ENCODE data around the gene AUNIP.

The AUNIP gene

GRCh38 chr1:25871704-25872494 is 12.6 kb upstream of the AUNIP start:
- H3K9ac ChIP-seq (ENCODE audit: low read length), result no peak overlapping the region

GRCh38 chr1:25871086-25871703 is 11.9 kb upstream of the AUNIP start:
- Histone ChIP-seq H3K36me3 (replicated peaks; ENCODE audit: insufficient read depth, low read length) (no peaks in the 10 kb centered on the region), H3K9me3 (replicated peaks; ENCODE audit: insufficient read depth, low read length) (no peaks in the 10 kb centered on the region), H3K27me3 (replicated peaks; ENCODE audit: insufficient read depth, low read length) (peaks cover 4% of the 10 kb centered on the region; the same call in 1 of the 2 replicates), H3F3A (ENCODE audit: insufficient read depth, low read length) (no peaks in the 10 kb centered on the region), H3K4me1 (ENCODE audit: low read length) (peaks cover 6% of the 10 kb centered on the region; the same call in 1 of the 2 replicates), H3K79me2 (ENCODE audit: low read length) (no peaks in the 10 kb centered on the region), H3K4me2 (ENCODE audit: low read depth, low read length) (no peak overlapping the region), H2AFZ (ENCODE audit: low read length) (no peak overlapping the region), H4K20me1 (ENCODE audit: insufficient read depth, low read length) (no peaks in the 10 kb centered on the region), H3K9ac (ENCODE audit: low read length) (no peak overlapping the region), H3K4me3 (ENCODE audit: low read length) (no peak overlapping the region), H3K9me2 (replicated peaks; ENCODE audit: insufficient read depth, low read length) (no peaks in the 10 kb centered on the region), H3K27ac (ENCODE audit: low read length) (no peak overlapping the region)
- no peak for DNase-seq
- TF ChIP-seq CTCF (IDR thresholded peaks at IDR 0.05; ENCODE audit: low read length) (no peak), EZH2phosphoT487 (IDR thresholded peaks at IDR 0.05; ENCODE audit: low read length) (no peak), EZH2 (optimal IDR thresholded peaks at IDR 0.05; ENCODE audit: low read depth, low read length) (no peak)

More at GRCh38 chr1:25871704-25872494, 12.6 kb upstream of the AUNIP start:
- Histone ChIP-seq H3K4me2 (ENCODE audit: low read depth, low read length) (no peak overlapping the region), H3K4me3 (ENCODE audit: low read length) (no peak overlapping the region), H3F3A (ENCODE audit: insufficient read depth, low read length) (no peaks in the 10 kb centered on the region), H2AFZ (ENCODE audit: low read length) (no peak overlapping the region), H3K36me3 (replicated peaks; ENCODE audit: insufficient read depth, low read length) (no peaks in the 10 kb centered on the region), H3K27ac (ENCODE audit: low read length) (no peak overlapping the region), H4K20me1 (ENCODE audit: insufficient read depth, low read length) (no peaks in the 10 kb centered on the region), H3K9me3 (replicated peaks; ENCODE audit: insufficient read depth, low read length) (no peaks in the 10 kb centered on the region), H3K79me2 (ENCODE audit: low read length) (no peaks in the 10 kb centered on the region), H3K4me1 (ENCODE audit: low read length) (peaks cover 6% of the 10 kb centered on the region; the same call in 1 of the 2 replicates), H3K27me3 (replicated peaks; ENCODE audit: insufficient read depth, low read length) (peaks cover 9% of the 10 kb centered on the region; the same call in 1 of the 2 replicates), H3K9me2 (replicated peaks; ENCODE audit: insufficient read depth, low read length) (no peaks in the 10 kb centered on the region)
- TF ChIP-seq EZH2 (optimal IDR thresholded peaks at IDR 0.05; ENCODE audit: low read depth, low read length) (no peak), EZH2phosphoT487 (IDR thresholded peaks at IDR 0.05; ENCODE audit: low read length) (no peak), CTCF (IDR thresholded peaks at IDR 0.05; ENCODE audit: low read length) (no peak)
- DNase-seq, result no peak

- Histone ChIP-seq H3K4me2 (ENCODE audit: low read depth, low read length) (no peak overlapping the region), H4K20me1 (ENCODE audit: insufficient read depth, low read length) (no peaks in the 10 kb centered on the region), H3K9ac (ENCODE audit: low read length) (no peak overlapping the region), H3K36me3 (replicated peaks; ENCODE audit: insufficient read depth, low read length) (no peaks in the 10 kb centered on the region), H3K9me2 (replicated peaks; ENCODE audit: insufficient read depth, low read length) (no peaks in the 10 kb centered on the region), H3K4me3 (ENCODE audit: low read length) (no peak overlapping the region), H2AFZ (ENCODE audit: low read length) (no peak overlapping the region), H3K27ac (ENCODE audit: low read length) (no peak overlapping the region), H3K79me2 (ENCODE audit: low read length) (no peaks in the 10 kb centered on the region), H3K9me3 (replicated peaks; ENCODE audit: insufficient read depth, low read length) (no peaks in the 10 kb centered on the region), H3F3A (ENCODE audit: insufficient read depth, low read length) (no peaks in the 10 kb centered on the region), H3K4me1 (ENCODE audit: low read length) (peaks cover 6% of the 10 kb centered on the region; the same call in 1 of the 2 replicates), H3K27me3 (replicated peaks; ENCODE audit: insufficient read depth, low read length) (no peaks in the 10 kb centered on the region)
- DNase-seq, result no peak
- TF ChIP-seq EZH2phosphoT487 (IDR thresholded peaks at IDR 0.05; ENCODE audit: low read length) (no peak), EZH2 (optimal IDR thresholded peaks at IDR 0.05; ENCODE audit: low read depth, low read length) (no peak), CTCF (IDR thresholded peaks at IDR 0.05; ENCODE audit: low read length) (no peak)
These were observed 11.4 kb upstream of the AUNIP start for GRCh38 chr1:25870614-25871013.
